GM21825 (cell line): ENCODE measurements around the gene LRP8.

Experiments
- ATAC-seq: cut with Tn5 transposase; IDR thresholded peaks from one replicate; pipeline ENCODE4 v1.9.1; 2021; ENCODE audit warnings: mild to moderate bottlenecking, moderate library complexity; ENCODE audit not compliant: unreplicated experiment

The LRP8 gene

DNA sequence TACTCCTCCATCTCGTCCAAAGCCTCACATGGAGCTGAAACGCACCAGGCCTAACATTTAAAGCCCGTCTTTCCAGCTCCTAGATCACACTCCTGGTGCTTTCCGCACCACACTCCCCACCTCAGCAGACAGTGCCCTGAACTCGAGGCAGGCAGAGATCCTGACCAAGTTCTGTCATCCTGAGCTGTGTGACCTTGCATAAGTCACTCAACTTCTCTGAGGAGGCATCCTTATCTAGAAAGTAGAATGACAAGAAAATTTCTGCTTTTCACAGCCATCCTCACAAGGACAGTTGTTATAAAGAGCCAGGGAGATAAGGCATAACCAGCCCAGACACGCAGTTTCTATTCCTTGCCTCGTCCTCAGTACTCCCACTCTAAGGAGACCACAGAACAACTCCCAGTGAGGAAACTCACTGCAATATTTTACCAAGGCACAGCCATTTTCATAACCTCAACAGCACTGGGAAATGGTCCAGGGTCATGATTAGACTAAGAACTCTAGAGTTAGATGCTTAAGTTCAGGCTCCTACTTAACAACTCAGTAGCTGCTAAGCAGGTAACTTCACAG, 3.1 kb downstream of the LRP8 start:
- ATAC-seq, result no peak

DNA sequence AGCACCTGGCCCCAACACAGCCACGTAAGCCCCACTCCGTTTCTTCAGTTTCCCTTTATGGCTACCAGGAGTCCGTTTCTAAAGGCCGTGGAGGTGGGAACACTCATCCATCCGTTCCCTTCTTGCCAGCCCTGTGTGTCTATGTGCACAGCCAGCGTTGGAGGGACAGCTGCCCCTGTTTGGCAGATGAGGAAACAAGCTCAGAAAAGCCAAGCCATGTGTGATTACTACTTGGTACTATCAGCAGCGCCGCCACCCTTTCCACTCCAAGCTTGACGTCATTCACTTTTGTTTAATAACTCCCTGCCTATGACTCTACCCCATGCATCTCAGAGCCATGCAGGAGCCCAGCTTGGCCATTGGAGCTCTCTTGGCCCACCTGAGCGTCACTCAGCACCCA, 3.5 kb downstream of the LRP8 start:
- ATAC-seq, result no peak

DNA sequence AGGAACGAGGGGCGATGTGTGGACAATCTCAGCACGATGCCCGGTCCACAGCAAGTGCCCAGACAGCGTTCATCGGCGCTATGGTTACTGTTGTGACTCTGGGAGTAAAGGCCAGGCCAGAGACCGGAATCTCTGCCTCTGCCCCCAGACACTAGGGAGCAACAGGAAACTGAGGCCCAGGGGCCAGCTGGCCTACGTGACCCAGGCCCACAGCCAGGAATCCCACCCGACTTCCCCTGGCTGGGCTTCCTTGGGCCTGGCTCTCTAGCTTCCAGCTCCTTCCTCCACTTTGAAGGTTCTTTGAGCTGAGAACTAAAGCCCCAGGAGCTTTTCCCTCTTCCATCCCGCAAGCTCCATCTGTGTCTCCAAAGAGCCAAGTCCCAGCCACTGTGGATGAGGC, 4.6 kb downstream of the LRP8 start:
- no peak for ATAC-seq

DNA sequence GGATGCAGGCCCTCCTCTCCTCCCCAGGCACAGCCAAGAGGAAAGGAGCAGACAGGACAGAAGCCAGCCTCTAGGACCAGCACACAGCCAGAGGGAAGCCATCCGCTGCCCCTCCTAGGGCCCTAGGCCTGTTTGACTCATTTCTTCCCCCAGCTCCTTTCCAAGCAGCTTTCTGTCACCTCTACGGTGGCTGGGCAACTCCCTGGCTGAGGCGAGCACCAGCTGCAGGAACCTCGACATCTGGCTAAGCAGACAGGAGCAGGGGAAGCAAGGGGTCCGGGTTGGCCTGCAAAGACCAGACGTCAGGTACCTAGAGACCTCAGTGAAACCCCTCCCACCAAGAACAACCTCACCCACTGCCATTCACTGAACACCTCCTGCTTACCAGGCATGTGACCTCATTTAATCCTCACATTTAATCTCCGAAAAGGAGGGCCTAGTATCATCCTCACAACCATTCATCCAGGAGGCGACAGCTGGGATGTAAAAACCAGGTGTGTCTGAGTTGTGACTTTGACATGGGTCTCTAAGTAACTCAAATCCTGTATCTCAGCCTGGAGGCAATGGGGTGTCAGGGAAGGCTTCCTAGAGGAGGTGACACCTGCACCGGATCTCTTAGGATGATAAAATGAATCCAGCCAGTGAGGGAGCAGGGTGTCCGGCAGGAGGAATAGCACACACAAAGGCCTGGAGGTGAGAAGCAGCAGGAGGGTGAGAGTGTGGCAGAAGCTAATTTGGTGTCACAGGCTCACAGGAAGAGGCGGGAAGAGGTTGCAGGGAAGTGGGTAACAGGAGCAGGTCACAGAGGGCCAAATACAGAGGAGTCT, 5.9 kb downstream of the LRP8 start:
- ATAC-seq, result no peak

DNA sequence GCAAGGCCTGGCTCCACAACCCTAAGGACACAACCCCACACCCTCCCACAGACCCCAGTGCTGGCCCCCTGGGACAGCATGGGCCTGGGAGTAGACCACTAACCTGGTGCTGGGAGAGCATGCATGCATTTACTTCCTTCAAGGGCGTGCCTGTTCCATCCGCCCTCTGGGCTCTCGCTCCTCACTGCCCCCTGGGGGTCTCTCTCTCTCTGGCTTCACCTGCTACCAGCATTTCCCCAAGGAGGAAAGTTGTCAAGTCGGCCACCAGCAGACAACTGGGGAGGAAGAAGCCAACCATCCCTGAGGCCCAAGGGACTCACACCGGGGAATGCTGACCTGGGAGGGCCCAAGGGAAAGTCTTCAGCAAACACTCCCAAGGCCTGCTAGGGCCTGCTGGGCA, 6.5 kb downstream of the LRP8 start:
- no peak for ATAC-seq

DNA sequence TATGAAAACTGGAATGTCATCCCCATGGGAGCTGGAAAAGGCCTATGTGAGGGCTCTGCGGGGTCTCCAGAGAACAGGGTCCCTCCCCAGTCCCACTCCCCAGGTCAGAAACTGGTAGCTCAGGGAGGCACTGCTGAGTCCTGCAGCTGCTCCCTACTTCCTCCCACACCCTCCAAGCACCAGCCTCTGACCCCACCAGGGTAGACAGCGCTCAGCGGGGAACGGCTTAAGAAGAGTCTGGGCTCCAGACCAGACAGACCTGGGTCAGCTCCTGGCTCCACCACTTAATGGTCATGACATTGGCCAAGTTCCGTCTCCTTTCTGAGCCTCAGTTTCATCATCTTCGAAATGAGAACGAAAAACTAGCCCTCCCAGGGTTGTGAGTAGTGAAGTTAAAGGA, 7.2 kb downstream of the LRP8 start:
- ATAC-seq, result no peak

DNA sequence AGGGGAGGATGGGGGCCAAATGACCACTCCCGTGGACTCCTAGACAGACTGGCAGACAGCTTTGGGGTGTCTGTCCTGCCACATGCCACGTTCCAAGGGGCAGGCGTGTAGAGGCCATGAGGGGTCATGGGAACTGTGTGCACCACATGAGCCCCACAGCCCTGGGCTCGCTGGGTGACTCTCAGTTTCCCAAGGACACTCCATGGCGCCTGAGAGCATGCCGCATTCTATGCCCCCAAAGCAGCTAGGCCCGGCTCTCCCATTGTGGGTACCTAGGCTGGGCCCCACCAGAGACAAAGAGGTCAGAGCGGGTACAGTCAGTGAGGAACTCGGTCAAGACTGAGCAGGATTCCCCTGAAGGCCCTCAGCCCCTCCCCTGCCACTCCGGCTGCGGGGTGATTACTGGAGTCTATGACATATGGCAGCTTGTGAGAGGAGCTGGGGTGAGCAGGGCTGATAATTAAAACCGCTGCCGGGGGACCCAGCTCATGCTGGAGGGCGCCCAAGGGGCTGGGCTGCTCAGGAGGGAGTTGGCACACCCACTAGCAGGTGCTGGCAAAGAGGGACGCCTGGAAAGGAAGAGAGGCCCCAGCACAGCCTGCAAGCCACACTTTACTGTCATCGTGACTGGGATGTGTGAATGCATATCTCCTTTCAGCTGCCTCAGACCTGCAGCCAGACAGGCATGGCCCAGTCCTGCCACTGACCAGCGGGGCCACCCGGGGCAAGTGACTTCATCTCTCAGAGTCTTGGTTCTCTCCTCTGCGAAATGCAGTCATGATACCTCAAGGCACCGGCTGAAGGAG, 8.4 kb downstream of the LRP8 start:
- ATAC-seq, result no peak

DNA sequence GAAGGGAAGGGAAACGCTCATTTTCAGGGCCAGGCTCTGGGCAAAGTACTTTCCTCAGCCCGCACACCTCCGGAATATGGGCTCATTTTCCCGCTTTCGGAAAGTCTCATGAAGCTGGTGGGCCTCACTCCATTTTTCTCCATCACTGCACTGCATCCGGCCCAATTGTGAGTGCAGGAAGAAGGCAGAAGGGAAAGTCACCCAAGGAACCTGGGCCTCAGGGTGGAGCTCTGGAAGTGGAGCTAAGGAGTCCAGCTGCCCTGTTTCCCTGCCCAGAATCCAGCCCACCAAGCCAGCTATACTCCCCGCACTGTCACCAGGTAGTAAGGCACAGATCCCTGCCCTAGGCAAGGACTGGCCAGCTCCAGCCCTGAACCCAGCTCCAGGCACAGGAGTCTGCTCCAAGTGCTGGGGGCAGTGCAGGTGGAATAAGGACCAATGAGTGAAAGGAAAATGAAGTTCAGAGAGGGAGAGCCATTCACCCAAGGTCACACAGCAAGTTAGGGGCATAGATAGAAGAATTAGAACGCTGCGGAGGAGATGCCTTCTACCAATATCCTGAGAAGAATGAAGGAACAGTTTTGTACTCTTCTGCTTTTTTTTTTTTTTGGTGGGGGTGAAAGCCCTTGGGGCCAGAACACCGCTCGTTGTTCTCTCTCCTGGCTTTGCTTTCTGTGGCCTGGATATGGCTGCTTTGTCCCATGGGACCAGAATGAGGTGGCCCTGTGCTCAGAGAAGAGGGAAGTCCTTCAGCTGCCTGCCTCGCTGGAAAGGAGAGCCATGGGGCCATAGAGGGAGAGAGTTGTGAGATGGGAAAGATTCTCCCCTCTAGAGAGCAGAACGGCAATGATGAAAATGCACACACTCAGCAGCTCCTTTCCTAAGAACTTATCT, 10.0 kb downstream of the LRP8 start:
- ATAC-seq, result no peak

DNA sequence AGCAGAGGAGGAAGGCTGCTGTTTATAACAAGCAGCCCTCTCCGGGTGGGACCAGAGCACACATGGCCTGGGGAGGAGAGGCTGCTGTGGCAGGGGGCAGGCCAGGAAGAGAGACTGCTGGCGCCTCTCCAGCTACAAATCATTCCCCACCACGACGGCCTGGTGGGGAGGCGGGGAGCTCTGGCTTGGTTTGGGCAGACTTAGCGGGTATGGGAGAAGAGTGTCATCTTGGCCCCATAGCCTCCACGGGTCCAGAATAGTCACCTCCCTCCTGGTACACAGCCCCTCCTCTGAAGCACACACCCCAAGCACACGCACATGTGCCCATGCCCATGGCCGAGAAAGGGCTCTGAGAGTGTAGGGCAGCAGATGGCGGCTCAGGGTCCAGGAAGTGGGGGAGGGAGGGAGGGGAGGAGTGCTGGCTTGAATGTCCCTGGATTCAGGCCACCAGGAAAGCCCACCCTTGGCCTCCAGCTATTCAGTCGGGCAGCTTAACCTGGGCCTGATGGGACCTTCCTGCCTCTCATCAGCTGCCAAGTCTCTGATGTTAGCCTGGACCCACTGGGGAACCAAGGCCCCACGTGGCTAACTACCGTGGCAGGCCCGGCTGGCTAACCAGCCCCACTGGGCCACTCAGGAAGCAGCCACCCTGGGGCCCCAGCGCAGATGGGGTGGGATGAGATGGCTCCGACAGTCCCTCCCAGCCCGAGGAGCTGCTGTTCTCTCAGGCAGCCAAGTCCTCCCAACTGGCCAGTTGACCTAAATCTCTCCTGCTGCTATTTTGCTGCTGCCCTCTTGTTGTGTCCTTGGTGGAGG, 10.9 kb downstream of the LRP8 start:
- no peak for ATAC-seq

DNA sequence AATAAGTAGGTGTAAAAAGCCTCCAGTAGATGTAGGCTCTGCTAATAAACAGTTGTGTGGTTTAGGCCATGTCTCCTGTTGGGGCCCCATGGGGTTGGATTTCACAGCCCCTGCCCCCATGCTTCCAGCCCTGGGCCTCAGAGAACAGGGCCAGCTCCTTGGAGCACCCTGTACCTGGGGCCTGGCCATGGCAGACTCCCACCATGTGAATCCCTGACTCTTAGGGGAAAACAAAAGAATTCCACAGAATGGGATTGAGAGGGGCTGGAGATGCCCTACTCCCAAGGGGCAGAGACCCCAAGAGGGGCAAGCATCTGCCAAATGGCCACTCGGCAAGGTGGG, 11.5 kb downstream of the LRP8 start:
- no peak for ATAC-seq

DNA sequence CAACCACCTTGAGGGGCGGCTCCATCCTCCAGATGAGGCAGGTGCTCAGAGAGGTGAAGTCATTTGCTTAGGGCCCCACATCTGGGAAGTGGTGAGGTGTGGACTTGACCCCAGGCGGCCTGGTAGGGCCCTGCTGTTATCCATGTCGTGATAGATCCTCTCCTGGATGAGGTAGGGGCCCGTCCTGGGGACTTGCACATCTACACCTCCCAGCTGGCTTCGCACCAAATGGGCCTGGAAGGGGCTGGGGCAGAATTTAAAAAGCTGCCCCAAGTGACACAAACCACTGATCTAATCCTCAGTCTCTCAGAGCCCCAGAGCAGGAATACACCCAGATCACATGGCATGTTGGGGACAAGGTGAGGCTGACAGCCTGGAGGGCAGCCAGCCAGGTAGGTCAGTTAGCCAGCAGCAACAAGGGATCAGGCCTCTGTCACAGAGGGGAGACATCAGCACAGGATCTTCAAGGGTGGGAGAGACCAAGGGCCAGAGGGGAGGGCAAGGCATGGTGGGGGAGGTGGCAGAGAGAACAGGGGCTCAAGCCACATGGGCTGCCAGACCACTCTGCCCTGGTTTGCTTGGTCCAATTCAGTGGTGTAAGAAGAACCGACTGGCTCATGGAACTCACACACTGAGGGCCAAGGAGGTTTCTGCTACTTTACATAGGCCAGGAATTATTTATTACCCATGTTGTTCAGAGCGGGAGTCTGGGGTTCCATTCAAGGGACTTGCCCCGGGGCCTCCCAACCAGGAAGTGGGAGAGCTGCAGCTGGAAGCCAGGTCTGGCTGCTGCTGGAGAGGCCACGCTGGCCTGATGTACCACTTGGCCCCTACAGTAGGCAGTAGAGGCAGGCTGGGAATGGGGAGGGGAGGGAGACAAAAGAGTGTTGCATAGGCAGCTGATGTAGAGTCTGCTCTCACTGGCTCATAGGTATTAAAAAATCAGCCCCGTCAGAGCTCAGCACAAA, 12.1 kb downstream of the LRP8 start:
- no peak for ATAC-seq

DNA sequence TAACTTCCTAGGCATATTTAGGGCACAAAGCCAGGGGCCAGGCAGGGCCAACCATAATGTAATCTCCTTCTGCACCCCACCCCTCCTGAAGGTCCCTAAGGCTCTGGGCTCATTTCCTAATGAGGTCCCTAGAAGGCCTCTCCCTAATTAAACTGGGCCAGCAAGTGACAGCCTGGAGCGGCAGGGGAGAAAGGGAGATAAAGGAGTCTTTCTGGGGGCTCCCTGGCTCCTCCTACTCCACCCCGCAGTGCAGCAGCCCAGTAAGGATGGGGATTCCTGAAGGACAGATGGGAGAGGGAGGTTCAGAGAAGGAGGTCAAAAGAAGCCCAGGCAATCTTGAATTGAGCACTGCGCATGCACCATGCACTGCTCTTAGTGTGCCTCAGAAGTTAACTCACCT, 12.8 kb downstream of the LRP8 start:
- ATAC-seq, result no peak

DNA sequence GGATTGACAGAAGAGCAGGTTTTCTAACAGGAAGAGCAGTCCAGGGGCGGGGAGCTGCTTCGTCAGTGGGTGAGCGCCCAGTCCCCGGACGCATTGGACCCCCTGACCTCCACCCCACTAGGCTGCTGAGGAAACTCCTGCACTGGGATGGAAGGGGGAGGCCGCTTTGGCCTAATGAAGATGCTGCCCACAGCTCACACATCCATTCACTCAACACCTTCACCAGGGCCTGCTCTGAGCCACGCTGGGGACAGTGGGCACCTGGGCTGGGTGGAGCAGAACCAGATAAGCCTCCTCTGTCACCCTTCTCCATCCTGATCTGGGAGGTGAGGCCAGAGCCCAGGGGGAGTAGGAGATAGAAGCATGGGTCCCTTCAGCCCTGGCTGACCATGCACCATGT, 13.3 kb downstream of the LRP8 start:
- no peak for ATAC-seq

DNA sequence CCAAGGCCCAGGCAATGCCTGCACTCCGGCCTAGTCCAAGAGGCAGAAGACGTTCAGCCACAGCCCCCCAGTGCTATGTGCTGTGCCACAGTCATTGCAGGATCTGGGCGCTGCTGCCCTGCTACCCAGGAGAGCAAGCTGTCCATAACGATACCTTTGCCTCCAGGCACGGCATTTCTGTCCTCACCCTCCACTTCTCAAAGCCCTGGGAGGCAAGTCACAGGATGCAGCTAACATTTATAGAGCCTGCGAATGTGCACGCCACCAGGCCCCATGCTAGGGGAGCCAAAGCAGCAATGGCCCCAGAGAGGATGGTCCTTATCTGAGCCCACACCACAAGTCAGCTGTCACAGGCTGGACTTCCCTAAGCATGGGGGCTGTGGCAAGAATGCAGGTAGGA, 13.8 kb downstream of the LRP8 start:
- no peak for ATAC-seq

DNA sequence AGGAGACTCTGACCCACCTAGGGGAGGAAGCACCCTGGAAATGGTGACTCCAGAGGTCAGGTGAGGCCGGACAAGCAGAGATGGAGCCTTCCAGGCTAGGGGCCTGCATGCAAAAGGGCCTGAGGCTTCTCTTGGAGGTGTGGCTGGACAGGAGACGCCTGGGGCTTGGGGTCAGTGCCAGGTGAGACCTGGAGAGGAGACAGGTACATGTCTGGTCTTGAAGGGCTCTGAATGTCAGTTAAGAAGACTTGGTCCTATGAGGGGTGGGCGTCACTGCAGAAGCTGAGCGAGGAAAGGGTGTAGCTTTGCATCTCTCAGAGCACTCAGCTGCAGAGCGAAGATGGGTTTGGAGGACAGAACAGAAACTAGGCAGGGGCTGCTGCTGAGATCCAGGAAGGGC, 14.3 kb downstream of the LRP8 start:
- ATAC-seq, result no peak

DNA sequence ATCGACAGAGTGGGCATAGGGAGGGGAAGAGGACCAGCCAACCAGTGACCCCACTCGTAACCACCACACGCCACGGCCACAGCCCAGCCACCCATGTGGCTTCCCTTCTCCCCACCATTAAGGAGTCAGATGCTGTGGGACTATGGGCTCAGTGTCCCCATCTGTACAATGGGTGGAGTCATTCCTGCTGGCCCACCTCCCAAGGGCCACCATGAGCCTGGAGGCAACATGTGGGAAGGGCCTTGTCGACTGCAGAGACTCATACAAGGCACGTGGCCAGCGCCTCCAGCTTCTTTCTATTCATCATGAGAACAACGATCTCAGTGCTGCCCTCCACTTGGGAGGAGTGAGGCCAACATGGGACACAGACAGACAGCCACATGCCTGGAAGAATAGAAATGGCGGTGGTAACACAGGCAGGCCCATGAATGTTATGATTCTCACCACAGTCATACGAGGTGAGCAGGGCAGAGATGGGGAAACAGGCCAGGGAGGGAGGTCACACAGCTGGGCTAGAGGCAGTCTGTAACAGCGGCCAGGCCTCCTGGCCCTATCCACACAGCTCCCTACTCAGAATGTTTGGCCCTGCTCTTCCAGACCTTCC, 16.1 kb downstream of the LRP8 start:
- ATAC-seq, result no peak

DNA sequence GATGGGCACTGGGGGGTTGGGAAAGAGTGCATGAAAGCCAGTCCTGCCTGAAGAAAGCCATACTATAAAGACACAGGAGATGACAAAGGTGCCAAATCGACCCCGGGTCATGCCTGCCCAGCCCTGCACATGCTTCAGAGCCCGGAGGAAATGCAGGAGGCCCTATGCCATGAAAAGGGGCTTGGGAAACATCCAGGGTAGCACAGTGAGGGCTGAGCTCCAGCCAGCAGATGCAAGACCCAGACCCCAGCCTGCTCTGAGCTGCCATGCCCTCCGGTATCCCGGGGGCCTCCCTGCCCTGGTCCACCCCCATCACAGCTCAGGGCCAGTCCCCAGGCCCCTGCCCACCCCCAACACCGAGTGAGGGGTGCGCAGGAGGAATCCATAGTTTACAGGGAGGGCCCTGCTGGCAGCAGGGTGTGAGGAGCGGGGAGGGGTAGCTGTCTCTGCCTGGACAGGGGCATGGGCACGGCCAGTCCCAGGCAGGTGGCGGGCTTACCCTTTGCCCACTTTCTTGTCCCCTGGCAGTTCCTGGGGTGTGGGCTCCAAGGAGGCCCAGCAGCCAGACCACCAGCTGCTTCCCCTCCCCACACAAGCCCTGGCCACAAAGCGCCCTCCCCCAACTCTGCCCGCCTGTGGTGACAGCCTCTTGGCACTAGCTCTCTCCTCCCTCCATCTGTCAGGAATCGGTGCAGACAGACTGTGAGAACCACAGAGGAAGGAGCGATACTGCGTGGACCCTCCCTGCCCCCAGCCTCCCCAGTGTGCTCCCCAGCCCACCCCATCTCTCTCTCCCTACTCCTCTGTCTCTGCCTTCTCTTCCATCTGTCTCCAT, 16.8 kb downstream of the LRP8 start:
- no peak for ATAC-seq

DNA sequence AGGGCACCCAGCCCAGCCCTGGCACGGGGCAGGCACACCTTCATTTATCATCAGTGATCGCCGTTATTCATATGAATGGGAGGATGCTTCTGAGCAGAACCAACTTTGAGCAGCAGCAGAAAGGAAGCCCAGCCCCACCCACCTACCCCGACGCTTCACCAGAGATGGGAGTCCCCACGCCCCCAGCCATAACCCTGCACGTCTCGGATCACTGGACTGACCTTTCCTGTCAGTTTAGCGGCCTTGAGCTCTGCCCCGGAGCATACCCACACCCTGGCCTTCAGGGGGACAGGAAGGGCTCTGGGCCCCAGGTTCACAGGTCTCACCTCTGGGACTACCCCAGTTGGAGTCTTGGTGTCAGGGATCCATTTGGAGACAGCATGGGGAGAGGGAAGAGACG, 18.1 kb downstream of the LRP8 start:
- ATAC-seq, result no peak
